IPS-15b (cell line): ENCODE results near the gene PNPLA7.

Source experiments
- H3K27me3 ChIP-seq: one replicate; pipeline ENCODE4 v1.6.1; 2013; ENCODE audit warnings: low read length; ENCODE audit not compliant: control insufficient read depth, insufficient read depth
- H3K36me3 ChIP-seq: one replicate; pipeline ENCODE4 v1.6.1; 2013; ENCODE audit warnings: low read length; ENCODE audit not compliant: control insufficient read depth, insufficient read depth
- H3K4me1 ChIP-seq: one replicate; pipeline ENCODE4 v1.6.1; 2013; ENCODE audit warnings: mild to moderate bottlenecking, low read length; ENCODE audit not compliant: control insufficient read depth, insufficient read depth
- H3K4me3 ChIP-seq: one replicate; pipeline ENCODE4 v1.5.1; 2013; ENCODE audit warnings: low read depth, low read length
- H3K9ac ChIP-seq: one replicate; pipeline ENCODE4 v1.6.1; 2013; ENCODE audit warnings: low read depth, mild to moderate bottlenecking, low read length
- H3K9me3 ChIP-seq: one replicate; pipeline ENCODE4 v1.6.1; 2013; ENCODE audit warnings: mild to moderate bottlenecking, low read length; ENCODE audit not compliant: control insufficient read depth, insufficient read depth

Gene PNPLA7

GRCh38 chr9:137504432-137504777 lies 45.8 kb downstream of the PNPLA7 start:
- H3K9me3 ChIP-seq: no peaks in the 10 kb centered on the region
- H3K4me3 ChIP-seq: no peak overlapping the region
- no peaks in the 10 kb centered on the region for H3K36me3 ChIP-seq
- no peaks in the 10 kb centered on the region for H3K27me3 ChIP-seq
- H3K4me1 ChIP-seq: no peaks in the 10 kb centered on the region
- H3K9ac ChIP-seq: no peak overlapping the region

DNA sequence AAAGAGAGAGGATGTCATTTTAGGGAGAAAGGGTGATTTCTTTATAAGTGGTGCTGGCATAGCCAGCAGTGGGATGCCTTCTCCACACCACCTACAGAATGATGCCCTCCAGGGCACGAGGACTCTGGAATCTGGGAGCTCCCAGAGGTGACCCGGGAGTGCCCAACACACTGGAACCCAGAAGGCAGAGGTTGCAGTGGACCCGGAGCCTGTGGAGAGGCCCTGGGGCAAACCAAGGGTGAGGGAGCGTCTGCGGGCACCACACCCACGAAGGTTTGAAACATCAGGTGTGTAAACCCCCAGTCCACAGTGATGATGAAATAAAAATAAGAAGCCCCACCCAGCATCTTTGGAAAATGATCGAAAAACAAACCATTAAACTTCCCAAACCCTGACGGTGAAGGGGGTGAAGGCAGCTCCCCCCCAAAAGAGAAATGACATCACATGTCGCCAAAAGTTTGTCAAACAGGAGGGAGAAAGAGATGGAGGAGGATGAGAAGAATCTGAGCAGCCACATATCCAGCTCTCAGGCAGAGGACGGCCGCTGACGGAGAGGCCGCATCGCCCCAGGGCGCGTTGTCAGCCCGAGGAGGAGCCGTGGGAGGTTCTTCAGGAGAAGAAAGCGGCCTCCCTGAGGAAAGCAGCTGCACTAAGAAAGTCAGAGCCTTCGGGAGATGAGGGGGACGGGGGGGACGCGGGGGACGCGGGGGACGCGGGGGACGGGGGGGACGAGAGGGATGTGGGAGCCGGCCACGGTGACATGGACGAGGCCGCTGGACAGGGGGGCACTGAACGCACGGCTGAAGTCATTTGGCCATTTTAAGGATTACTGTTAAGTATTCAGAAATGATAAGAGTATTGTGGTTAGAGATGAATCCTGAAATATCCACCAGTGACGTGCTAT lies 47.9 kb downstream of the PNPLA7 start:
- H3K36me3 ChIP-seq: no peaks in the 10 kb centered on the region
- no peaks in the 10 kb centered on the region for H3K4me1 ChIP-seq
- H3K9ac ChIP-seq: no peak overlapping the region
- H3K27me3 ChIP-seq: no peaks in the 10 kb centered on the region
- no peaks in the 10 kb centered on the region for H3K9me3 ChIP-seq
- H3K4me3 ChIP-seq: no peak overlapping the region

DNA sequence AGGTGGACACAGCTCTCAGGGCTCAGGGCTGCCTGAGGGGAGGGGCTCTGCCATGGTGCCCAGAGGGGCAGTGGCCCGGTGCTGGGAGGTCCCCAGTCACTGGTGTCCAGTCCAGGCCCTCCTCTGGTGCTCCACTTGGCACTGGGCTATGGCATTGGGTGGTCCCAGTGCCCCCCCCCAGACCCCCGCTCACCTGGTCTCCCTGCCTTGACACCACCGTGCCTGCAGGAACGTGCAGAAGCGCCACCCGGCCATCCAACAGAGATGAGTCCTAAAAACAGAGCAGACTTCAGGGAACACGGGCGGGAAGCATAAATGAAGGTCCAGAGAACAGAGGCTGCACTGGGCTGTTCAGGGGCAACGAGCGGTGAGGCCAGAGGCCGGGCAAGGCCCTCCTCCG lies 48.7 kb downstream of the PNPLA7 start:
- H3K9me3 ChIP-seq: no peaks in the 10 kb centered on the region
- H3K27me3 ChIP-seq: no peaks in the 10 kb centered on the region
- H3K36me3 ChIP-seq: no peaks in the 10 kb centered on the region
- no peaks in the 10 kb centered on the region for H3K4me1 ChIP-seq
- no peak overlapping the region for H3K4me3 ChIP-seq
- H3K9ac ChIP-seq: no peak overlapping the region

GRCh38 chr9:137500666-137501397 lies 49.4 kb downstream of the PNPLA7 start:
- no peaks in the 10 kb centered on the region for H3K27me3 ChIP-seq
- no peaks in the 10 kb centered on the region for H3K4me1 ChIP-seq
- H3K9ac ChIP-seq: no peak overlapping the region
- no peaks in the 10 kb centered on the region for H3K9me3 ChIP-seq
- H3K4me3 ChIP-seq: no peak overlapping the region
- H3K36me3 ChIP-seq: no peaks in the 10 kb centered on the region

GRCh38 chr9:137499858-137500661 lies 50.1 kb downstream of the PNPLA7 start:
- H3K9ac ChIP-seq: no peak overlapping the region
- H3K9me3 ChIP-seq: no peaks in the 10 kb centered on the region
- no peak overlapping the region for H3K4me3 ChIP-seq
- H3K36me3 ChIP-seq: no peaks in the 10 kb centered on the region
- H3K27me3 ChIP-seq: no peaks in the 10 kb centered on the region
- no peaks in the 10 kb centered on the region for H3K4me1 ChIP-seq

- Histone ChIP-seq H3K4me3 (no peak overlapping the region), H3K4me1 (no peaks in the 10 kb centered on the region), H3K36me3 (no peaks in the 10 kb centered on the region), H3K9me3 (no peaks in the 10 kb centered on the region), H3K27me3 (no peaks in the 10 kb centered on the region), H3K9ac (no peak overlapping the region)
Observed at GRCh38 chr9:137499416-137499815, 50.8 kb downstream of the PNPLA7 start.

DNA sequence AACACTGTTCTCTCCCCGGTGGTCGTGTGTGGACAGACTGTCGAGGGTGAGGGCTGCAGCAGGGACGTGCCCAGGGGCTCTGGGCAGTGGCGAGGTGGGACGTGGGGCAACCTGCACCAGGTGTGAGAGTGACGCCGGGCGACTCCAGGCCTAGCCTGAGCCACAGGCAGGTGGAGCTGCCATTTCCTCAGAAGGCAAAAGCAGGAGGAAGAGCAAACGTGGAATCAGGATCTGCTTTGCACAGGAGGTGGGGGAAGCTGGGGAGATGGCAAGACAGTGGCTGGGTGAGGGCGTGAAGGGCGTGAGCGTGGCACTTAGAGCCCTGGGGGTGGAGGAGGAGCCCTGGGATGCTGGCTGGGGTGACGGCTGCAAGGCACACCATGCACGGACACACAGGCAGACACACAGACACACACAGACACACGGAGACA lies 51.5 kb downstream of the PNPLA7 start:
- Histone ChIP-seq H3K4me3 (no peak overlapping the region), H3K36me3 (no peaks in the 10 kb centered on the region), H3K9ac (no peak overlapping the region), H3K9me3 (no peaks in the 10 kb centered on the region), H3K4me1 (no peaks in the 10 kb centered on the region), H3K27me3 (no peaks in the 10 kb centered on the region)

DNA sequence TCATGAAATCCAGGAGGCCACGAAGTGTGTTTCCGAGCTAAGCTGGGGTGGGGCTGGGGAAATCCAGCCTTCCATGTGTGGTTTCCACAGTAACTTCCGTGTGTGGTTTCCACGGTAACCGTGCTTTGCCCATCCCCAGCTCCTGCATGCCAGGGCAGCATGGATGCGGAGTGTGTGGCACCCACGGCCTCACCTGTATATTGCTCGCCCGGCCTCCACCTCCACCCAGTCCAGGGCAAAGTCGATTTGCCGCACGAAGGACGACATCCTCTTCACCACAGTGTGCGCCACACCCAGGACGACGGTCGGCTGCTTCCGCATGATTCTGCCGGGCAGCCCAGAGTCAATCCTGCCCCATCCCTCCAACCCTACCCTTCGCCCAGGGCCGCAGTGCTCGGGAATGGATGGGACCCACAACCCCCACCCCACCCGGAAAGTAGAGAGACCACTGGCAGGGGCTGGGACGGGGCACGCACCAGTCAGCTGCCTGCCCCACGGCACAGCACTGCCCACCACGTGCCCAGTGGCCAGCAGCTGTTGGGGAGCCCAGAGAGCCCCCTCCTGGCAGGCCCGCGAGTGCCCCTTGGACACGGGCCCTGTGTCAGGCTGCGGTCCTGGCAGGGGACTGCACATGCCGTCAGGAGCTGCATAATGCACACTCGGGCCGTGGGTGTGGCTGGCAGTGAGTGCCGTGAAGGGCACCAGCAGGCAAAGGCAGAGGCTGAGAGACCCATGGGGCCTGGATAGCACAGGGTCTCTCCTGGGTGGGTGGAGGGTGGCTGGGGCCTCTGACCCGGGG lies 52.1 kb downstream of the PNPLA7 start:
- no peak overlapping the region for H3K9ac ChIP-seq
- no peak overlapping the region for H3K4me3 ChIP-seq
- H3K27me3 ChIP-seq: no peaks in the 10 kb centered on the region
- H3K9me3 ChIP-seq: no peaks in the 10 kb centered on the region
- H3K36me3 ChIP-seq: no peaks in the 10 kb centered on the region
- H3K4me1 ChIP-seq: no peaks in the 10 kb centered on the region

GRCh38 chr9:137496601-137497375 lies 53.4 kb downstream of the PNPLA7 start:
- H3K9me3 ChIP-seq: no peaks in the 10 kb centered on the region
- H3K4me3 ChIP-seq: no peak overlapping the region
- H3K9ac ChIP-seq: no peak overlapping the region
- H3K27me3 ChIP-seq: no peaks in the 10 kb centered on the region
- H3K4me1 ChIP-seq: no peaks in the 10 kb centered on the region
- no peaks in the 10 kb centered on the region for H3K36me3 ChIP-seq

- no peaks in the 10 kb centered on the region for H3K9me3 ChIP-seq
- H3K36me3 ChIP-seq: no peaks in the 10 kb centered on the region
- H3K27me3 ChIP-seq: no peaks in the 10 kb centered on the region
- no peaks in the 10 kb centered on the region for H3K4me1 ChIP-seq
- H3K4me3 ChIP-seq: no peak overlapping the region
- H3K9ac ChIP-seq: no peak overlapping the region
Observed at GRCh38 chr9:137494550-137495351, 55.5 kb downstream of the PNPLA7 start.
